ENCODE results near the gene KLHDC3. TPM values are rescaled to one million over a fixed set of nuclear protein-coding genes. Genes with fewer than 3 reads are reported as not detected.

Gene KLHDC3
- total and polyA plus RNA-seq, 10 of the 15 experiments (the other 5 are each of a cell fraction or from before 2014, with no cell fraction given): 2.4 to 102 (median 55.4) TPM

DNA sequence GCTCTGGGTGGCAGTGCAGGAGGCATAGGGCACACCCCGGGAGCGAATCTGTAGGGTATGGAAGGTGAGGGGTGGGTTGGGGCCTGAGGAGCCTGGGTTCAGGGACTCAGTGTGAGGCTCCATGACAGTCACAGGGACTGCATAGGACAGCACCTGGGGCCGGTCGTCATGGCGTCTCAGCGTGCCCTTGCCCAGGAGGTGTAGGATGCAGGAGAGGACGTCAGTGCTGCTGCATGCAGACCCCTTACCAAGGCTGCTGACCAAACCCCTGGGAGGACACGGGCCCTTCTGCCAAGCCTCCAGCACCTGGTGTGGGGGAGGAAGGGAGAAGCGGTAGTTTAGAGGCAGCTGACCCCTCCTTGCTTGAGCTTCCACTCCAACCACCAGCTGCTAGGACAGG lies 23.7 kb downstream of the KLHDC3 start:
- in situ Hi-C loops (cut with MboI) (no loop called here), intact Hi-C loops (cut with micrococcal nuclease; ENCODE audit: unreplicated experiment) (no loop called here)
- Histone ChIP-seq H3K27me3 (replicated peaks in 1 of 2; ENCODE audit: control insufficient read depth in 2 of 2, insufficient read depth in 2 of 2, low read length in 1 of 2) (no peaks in the 10 kb centered on the region), H2AFZ (ENCODE audit: control insufficient read depth, low read depth, low read length) (no peak overlapping the region), H3K36me3 (ENCODE audit: control insufficient read depth in 2 of 2, insufficient read depth in 2 of 2, low read length in 1 of 2) (peaks cover 11 to 12% of the 10 kb centered on the region in 2 experiments), H3K4me3 (no peak overlapping the region), H3K4me1 (ENCODE audit: control insufficient read depth, insufficient read depth, low read length) (no peaks in the 10 kb centered on the region), H3K4me2 (ENCODE audit: control insufficient read depth, insufficient read depth) (no peak overlapping the region), H4K20me1 (ENCODE audit: control insufficient read depth, insufficient read depth) (no peaks in the 10 kb centered on the region), H3K27ac (ENCODE audit: control insufficient read depth, insufficient read depth) (no peak overlapping the region), H3K79me2 (ENCODE audit: control insufficient read depth, insufficient read depth, low read length) (no peaks in the 10 kb centered on the region), H3K9ac (ENCODE audit: control insufficient read depth, insufficient read depth, low read length) (no peak overlapping the region), H3K9me3 (replicated peaks; ENCODE audit: control insufficient read depth, insufficient read depth, low read length) (no peaks in the 10 kb centered on the region)
- WGBS (ENCODE audit: insufficient coverage, insufficient replicate concordance, low lambda C conversion rate, missing lambda C conversion rate): 73% methylated on average over 9 of the region's 9 CpGs
- TF ChIP-seq, protein P1, sequence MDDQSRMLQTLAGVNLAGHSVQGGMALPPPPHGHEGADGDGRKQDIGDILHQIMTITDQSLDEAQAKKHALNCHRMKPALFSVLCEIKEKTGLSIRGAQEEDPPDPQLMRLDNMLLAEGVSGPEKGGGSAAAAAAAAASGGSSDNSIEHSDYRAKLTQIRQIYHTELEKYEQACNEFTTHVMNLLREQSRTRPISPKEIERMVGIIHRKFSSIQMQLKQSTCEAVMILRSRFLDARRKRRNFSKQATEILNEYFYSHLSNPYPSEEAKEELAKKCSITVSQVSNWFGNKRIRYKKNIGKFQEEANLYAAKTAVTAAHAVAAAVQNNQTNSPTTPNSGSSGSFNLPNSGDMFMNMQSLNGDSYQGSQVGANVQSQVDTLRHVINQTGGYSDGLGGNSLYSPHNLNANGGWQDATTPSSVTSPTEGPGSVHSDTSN (IDR thresholded peaks at IDR 0.05; ENCODE audit: insufficient replicate concordance, low read depth, low read length): no peak
- no peak for TF ChIP-seq SPI1 (IDR thresholded peaks at IDR 0.05; ENCODE audit: borderline replicate concordance, insufficient read depth, low read depth, low read length)
- TF ChIP-seq SMAD5 (IDR thresholded peaks at IDR 0.05; ENCODE audit: low read depth): no peak
- TF ChIP-seq, protein P2, sequence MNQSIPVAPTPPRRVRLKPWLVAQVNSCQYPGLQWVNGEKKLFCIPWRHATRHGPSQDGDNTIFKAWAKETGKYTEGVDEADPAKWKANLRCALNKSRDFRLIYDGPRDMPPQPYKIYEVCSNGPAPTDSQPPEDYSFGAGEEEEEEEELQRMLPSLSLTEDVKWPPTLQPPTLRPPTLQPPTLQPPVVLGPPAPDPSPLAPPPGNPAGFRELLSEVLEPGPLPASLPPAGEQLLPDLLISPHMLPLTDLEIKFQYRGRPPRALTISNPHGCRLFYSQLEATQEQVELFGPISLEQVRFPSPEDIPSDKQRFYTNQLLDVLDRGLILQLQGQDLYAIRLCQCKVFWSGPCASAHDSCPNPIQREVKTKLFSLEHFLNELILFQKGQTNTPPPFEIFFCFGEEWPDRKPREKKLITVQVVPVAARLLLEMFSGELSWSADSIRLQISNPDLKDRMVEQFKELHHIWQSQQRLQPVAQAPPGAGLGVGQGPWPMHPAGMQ (IDR thresholded peaks at IDR 0.05; ENCODE audit: borderline replicate concordance): no peak
- no peak for TF ChIP-seq IRF4 (IDR thresholded peaks at IDR 0.05; ENCODE audit: low read depth, low read length)
- no peak for TF ChIP-seq CREM (IDR thresholded peaks at IDR 0.05; ENCODE audit: low read depth)
- TF ChIP-seq, protein P3, sequence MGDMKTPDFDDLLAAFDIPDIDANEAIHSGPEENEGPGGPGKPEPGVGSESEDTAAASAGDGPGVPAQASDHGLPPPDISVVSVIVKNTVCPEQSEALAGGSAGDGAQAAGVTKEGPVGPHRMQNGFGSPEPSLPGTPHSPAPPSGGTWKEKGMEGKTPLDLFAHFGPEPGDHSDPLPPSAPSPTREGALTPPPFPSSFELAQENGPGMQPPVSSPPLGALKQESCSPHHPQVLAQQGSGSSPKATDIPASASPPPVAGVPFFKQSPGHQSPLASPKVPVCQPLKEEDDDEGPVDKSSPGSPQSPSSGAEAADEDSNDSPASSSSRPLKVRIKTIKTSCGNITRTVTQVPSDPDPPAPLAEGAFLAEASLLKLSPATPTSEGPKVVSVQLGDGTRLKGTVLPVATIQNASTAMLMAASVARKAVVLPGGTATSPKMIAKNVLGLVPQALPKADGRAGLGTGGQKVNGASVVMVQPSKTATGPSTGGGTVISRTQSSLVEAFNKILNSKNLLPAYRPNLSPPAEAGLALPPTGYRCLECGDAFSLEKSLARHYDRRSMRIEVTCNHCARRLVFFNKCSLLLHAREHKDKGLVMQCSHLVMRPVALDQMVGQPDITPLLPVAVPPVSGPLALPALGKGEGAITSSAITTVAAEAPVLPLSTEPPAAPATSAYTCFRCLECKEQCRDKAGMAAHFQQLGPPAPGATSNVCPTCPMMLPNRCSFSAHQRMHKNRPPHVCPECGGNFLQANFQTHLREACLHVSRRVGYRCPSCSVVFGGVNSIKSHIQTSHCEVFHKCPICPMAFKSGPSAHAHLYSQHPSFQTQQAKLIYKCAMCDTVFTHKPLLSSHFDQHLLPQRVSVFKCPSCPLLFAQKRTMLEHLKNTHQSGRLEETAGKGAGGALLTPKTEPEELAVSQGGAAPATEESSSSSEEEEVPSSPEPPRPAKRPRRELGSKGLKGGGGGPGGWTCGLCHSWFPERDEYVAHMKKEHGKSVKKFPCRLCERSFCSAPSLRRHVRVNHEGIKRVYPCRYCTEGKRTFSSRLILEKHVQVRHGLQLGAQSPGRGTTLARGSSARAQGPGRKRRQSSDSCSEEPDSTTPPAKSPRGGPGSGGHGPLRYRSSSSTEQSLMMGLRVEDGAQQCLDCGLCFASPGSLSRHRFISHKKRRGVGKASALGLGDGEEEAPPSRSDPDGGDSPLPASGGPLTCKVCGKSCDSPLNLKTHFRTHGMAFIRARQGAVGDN (IDR thresholded peaks at IDR 0.05): no peak
- TF ChIP-seq, protein P4, sequence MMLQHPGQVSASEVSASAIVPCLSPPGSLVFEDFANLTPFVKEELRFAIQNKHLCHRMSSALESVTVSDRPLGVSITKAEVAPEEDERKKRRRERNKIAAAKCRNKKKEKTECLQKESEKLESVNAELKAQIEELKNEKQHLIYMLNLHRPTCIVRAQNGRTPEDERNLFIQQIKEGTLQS (IDR thresholded peaks at IDR 0.05; ENCODE audit: borderline replicate concordance, extremely low read depth, low read depth, low read length): no peak
- TF ChIP-seq NBN (IDR thresholded peaks at IDR 0.05): no peak
- no peak for TF ChIP-seq BHLHE40 (IDR thresholded peaks at IDR 0.05; ENCODE audit: borderline replicate concordance in 1 of 2, low read depth in 2 of 2, low read length in 1 of 2)
- no peak for DNase-seq (ENCODE audit: low read depth, low spot score)
- SMC1A ChIA-PET (ENCODE audit: uncharacterized antibody, unreplicated experiment): no interaction called here
- BruUV-seq (replicated peaks): no TSS peak
- RAD21 ChIA-PET (ENCODE audit: unreplicated experiment): no interaction called here
- CTCF ChIA-PET: no interaction called here
- ATAC-seq: no peak
- FAIRE-seq: no peak
- POLR2A ChIA-PET: interaction anchor here (0.9 kb wide), 1 partner anchor 17 kb away, joined by 3 read pairs; the partner anchor contains the start of gene CUL7

Measured in GM12878 (cell line).